AG04449 (cell line): ENCODE measurements around the gene HRC.
A peak's percentile ranks its signal among the peaks of the same experiment; 100 is the strongest.

Source experiments
- CTCF ChIA-PET: fragments of 350-600 bp; formaldehyde crosslinking; extraction: SDS; loops from one replicate; lab custom pipeline; 2021; ENCODE audit warnings: antibody characterized with exemption; lab: Yijun Ruan, JAX
- POLR2A ChIA-PET: fragments of 400-600, 350-600 bp; formaldehyde crosslinking; extraction: SDS; loops from one replicate; lab custom pipeline; 2020; ENCODE audit warnings: antibody characterized with exemption, inconsistent platforms; lab: Yijun Ruan, JAX
- DNase-seq: peaks from one replicate; pipeline ENCODE4 v3.0.0-alpha.2; 2010; ENCODE audit warnings: low read depth, low spot score
- H3K4me3 ChIP-seq: 2 replicates; pipeline ENCODE4 v1.5.1; 2011; ENCODE audit warnings: low read depth, mild to moderate bottlenecking, control low read depth, low read length
- TF ChIP-seq, protein P1 (sequence below): IDR thresholded peaks from one replicate; pipeline ENCODE4 v1.5.1; 2011; ENCODE audit warnings: mild to moderate bottlenecking, moderate library complexity, low read length, control low read depth, inconsistent platforms; ENCODE audit not compliant: insufficient read depth; ENCODE audit errors: missing control alignments

Gene HRC

DNA sequence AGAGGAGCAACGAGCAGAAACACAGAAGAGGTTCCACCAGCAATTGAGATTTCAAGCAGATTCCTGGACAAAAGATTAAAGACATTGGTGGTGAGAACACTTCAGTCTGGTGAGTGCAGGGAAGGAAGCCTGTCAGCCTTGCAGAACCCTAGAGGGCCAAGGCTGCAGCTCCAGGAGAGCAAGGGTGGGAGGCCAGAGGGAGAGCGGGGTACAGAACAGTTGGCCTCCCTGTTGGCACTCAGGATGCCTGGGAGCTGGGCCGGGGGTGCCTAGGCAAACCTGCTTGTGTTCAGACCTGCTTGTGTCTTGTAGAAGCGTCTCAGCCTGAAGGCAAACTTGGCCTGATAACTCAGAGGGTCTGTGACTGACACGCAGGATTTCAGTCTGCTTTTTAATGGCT is 46.1 kb downstream of the HRC start:
- no peak overlapping the region for H3K4me3 ChIP-seq
- no peak for DNase-seq
- CTCF ChIA-PET = interaction anchor here (0.6 to 4.6 kb wide), 5 partner anchors 9 to 90 kb away, joined by 3 to 62 read pairs (median 3); no protein-coding TSS in a partner anchor
- POLR2A ChIA-PET = no interaction called here
- TF ChIP-seq, protein P1, sequence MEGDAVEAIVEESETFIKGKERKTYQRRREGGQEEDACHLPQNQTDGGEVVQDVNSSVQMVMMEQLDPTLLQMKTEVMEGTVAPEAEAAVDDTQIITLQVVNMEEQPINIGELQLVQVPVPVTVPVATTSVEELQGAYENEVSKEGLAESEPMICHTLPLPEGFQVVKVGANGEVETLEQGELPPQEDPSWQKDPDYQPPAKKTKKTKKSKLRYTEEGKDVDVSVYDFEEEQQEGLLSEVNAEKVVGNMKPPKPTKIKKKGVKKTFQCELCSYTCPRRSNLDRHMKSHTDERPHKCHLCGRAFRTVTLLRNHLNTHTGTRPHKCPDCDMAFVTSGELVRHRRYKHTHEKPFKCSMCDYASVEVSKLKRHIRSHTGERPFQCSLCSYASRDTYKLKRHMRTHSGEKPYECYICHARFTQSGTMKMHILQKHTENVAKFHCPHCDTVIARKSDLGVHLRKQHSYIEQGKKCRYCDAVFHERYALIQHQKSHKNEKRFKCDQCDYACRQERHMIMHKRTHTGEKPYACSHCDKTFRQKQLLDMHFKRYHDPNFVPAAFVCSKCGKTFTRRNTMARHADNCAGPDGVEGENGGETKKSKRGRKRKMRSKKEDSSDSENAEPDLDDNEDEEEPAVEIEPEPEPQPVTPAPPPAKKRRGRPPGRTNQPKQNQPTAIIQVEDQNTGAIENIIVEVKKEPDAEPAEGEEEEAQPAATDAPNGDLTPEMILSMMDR = no peak

DNA sequence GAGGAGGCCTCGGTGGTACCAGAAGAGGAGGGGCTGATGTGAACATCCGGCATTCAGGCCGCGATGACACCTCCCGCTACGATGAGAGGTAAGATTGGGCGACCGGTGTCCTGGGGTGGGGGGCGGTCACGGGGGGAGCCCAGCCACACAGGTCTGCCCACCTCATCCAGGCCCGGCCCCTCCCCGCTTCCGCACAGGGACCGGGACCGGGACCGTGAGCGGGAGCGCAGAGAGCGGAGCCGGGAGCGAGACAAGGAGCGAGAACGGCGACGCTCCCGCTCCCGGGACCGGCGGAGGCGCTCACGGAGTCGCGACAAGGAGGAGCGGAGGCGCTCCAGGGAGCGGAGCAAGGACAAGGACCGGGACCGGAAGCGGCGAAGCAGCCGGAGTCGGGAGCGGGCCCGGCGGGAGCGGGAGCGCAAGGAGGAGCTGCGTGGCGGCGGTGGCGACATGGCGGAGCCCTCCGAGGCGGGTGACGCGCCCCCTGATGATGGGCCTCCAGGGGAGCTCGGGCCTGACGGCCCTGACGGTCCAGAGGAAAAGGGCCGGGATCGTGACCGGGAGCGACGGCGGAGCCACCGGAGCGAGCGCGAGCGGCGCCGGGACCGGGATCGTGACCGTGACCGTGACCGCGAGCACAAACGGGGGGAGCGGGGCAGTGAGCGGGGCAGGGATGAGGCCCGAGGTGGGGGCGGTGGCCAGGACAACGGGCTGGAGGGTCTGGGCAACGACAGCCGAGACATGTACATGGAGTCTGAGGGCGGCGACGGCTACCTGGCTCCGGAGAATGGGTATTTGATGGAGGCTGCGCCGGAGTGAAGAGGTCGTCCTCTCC is 47.4 kb downstream of the HRC start:
- ChIA-PET POLR2A (no interaction called here), CTCF (interaction anchor here (1.5 to 4.6 kb wide), 2 partner anchors 9 to 38 kb away, joined by 6 to 62 read pairs; no protein-coding TSS in a partner anchor)
- no peak overlapping the region for H3K4me3 ChIP-seq
- TF ChIP-seq, protein P1 = no peak
- DNase-seq = no peak

DNA sequence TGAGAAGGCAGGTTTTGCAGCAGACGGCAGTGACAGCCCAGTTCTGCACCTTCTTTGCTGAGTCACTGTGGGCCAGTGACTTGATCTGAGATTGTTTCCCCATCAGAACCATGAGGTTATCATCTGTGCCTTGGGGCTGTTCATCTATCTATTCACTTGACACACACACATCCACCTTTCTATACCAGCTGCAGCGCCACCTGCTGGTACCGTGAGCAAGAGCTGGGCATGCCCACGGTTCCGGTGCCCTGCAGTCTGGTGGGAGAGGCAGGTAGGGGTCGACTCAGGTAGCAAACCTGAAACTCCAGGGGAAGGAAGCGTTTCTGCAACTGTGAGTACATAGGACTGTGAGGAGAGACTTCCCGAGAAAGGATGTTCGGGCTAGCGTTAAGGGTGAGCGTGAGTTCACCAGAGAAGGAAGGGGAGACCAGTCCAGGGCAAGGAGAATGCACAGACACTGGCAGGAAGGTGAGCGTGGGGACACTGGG is 48.5 kb downstream of the HRC start:
- H3K4me3 ChIP-seq = no peak overlapping the region
- TF ChIP-seq, protein P1 = peak; percentile 84
- POLR2A ChIA-PET = no interaction called here
- CTCF ChIA-PET = interaction anchor here (0.8 to 5.1 kb wide), 17 partner anchors 7 to 119 kb away, joined by 3 to 66 read pairs (median 4); partner anchors contain the start of genes LIN7B and PPFIA3
- no peak for DNase-seq

DNA sequence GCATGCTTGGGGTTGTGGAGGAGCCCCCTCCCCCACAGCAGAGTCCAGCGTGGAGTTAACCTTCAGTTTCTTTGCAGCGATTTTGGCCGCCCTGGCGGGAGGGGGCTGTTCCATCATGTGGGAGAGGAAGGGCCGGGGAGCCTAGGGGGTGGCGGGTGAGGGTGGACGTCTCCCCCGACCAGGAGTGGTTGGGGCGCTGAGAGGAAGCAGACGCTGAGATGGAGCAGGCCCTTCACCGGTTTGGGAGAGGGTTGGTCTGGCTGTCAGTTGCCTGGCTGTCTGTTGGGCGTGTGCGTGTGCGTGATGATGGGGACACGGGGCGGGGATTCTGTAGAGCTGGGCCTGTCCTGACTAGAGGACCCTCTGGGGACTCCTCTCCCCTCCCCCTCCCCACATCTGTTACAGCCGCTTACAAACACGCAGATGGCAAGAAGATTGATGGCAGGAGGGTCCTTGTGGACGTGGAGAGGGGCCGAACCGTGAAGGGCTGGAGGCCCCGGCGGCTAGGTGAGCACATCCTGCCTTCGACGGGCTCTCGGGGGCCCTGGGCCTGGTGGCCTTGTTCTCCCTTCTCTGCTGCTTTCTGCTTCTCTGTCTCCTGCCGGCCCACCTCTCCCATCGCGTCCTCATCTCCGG is 50.8 kb downstream of the HRC start:
- no peak for DNase-seq
- ChIA-PET POLR2A (interaction anchor here (0.6 kb wide), 1 partner anchor 32 kb away, joined by 3 read pairs; no protein-coding TSS in a partner anchor), CTCF (interaction anchor here (1.1 to 5.1 kb wide), 7 partner anchors 9 to 104 kb away, joined by 3 to 66 read pairs (median 12); partner anchors contain the start of genes LIN7B and PPFIA3)
- H3K4me3 ChIP-seq = no peak overlapping the region
- TF ChIP-seq, protein P1 = no peak

DNA sequence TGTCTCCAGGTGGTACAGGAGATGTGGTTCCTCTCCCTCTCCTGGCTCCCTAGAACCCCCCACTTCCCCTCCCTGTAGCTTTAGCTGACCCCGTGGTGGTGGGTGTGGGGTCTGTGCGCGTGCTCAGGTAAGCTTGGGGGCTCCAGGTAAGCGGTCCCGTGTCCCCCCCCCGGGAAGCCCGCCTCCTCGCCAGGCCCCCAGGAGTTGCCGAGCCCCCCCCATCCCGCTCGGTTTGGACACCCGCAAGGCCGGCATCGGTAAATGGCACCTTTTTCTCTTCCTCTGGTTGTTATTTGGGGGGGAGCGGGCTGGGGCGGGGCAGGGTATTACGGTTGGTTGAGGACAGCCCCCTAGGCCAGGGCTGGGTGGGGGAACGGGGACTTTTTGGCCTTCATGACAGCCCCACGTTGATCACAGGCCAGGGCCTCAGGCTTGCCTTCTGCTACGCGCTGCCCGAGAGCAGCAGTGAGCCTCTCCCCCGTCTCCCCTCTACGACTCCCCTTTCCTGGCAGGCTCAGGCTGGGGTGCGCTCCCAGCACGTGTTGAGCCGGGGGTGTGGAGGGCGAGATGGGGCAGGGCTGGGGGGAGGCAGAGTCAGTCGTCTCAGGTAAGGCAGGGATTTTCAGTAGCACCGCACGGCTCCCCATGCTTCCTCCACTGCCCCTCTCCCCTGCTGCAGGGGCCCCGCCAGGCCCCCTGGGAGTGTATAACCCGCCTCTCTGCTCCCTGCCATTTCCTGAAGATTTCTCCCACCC is 51.7 kb downstream of the HRC start:
- CTCF ChIA-PET = interaction anchor here (0.6 to 5.1 kb wide), 6 partner anchors 8 to 119 kb away, joined by 3 to 66 read pairs (median 4); no protein-coding TSS in a partner anchor
- TF ChIP-seq, protein P1 = no peak
- DNase-seq = no peak

More for the DNA sequence above, 51.7 kb downstream of the HRC start:
- no peak overlapping the region for H3K4me3 ChIP-seq
- POLR2A ChIA-PET = no interaction called here
